ENCODE measurements around the gene LIN28A.

Gene LIN28A

GRCh38 chr1:26387447-26387846, 23.2 kb upstream of the LIN28A start:
- no peak for DNase-seq (ENCODE audit: low read depth in 3 of 3)

GRCh38 chr1:26388791-26389445, 21.7 kb upstream of the LIN28A start:
- no peak for DNase-seq (ENCODE audit: low read depth in 3 of 3)

- no peak for DNase-seq (ENCODE audit: low read depth in 3 of 3)
Observed at GRCh38 chr1:26389604-26390247, 20.9 kb upstream of the LIN28A start.

GRCh38 chr1:26391450-26391849, 19.2 kb upstream of the LIN28A start:
- no peak for DNase-seq (ENCODE audit: low read depth in 3 of 3)

- DNase-seq (ENCODE audit: low read depth in 3 of 3): no peak
Observed at GRCh38 chr1:26395754-26396153, 14.9 kb upstream of the LIN28A start.

GRCh38 chr1:26399034-26399433, 11.6 kb upstream of the LIN28A start:
- DNase-seq (ENCODE audit: low read depth in 3 of 3): no peak

- DNase-seq (ENCODE audit: low read depth in 3 of 3): no peak
Observed at GRCh38 chr1:26401891-26402290, 8.7 kb upstream of the LIN28A start.

GRCh38 chr1:26403656-26404055, 7.0 kb upstream of the LIN28A start:
- DNase-seq (ENCODE audit: low read depth in 3 of 3): no peak

GRCh38 chr1:26404641-26405040, 6.0 kb upstream of the LIN28A start:
- DNase-seq (ENCODE audit: low read depth in 3 of 3): no peak

GRCh38 chr1:26405281-26405915, 5.2 kb upstream of the LIN28A start:
- DNase-seq (ENCODE audit: low read depth in 3 of 3): no peak

- DNase-seq (ENCODE audit: low read depth in 3 of 3): peak; percentile 53 to 66 (median 56)
Observed at GRCh38 chr1:26408604-26409003, 2.0 kb upstream of the LIN28A start.

- no peak for DNase-seq (ENCODE audit: low read depth in 3 of 3)
Observed at GRCh38 chr1:26409191-26409807, 1.3 kb upstream of the LIN28A start.

GRCh38 chr1:26411624-26412074, 1.0 kb downstream of the LIN28A start:
- no peak for DNase-seq (ENCODE audit: low read depth in 3 of 3)

GRCh38 chr1:26412180-26412840, 1.7 kb downstream of the LIN28A start:
- DNase-seq (ENCODE audit: low read depth in 3 of 3): no peak

GRCh38 chr1:26413031-26413430, 2.4 kb downstream of the LIN28A start:
- no peak for DNase-seq (ENCODE audit: low read depth in 3 of 3)

- DNase-seq (ENCODE audit: low read depth in 3 of 3): peak; percentile 67 to 75 (median 74)
Observed at GRCh38 chr1:26417111-26417759, 6.6 kb downstream of the LIN28A start.

- no peak for DNase-seq (ENCODE audit: low read depth in 3 of 3)
Observed at GRCh38 chr1:26418865-26419349, 8.3 kb downstream of the LIN28A start.

GRCh38 chr1:26419494-26419893, 8.9 kb downstream of the LIN28A start:
- no peak for DNase-seq (ENCODE audit: low read depth in 3 of 3)

- DNase-seq (ENCODE audit: low read depth in 3 of 3): no peak
Observed at GRCh38 chr1:26429721-26430120, 19.1 kb downstream of the LIN28A start.

GRCh38 chr1:26431979-26432695, 21.5 kb downstream of the LIN28A start, which contains the start of gene DHDDS:
Gene DHDDS, plus strand, starts transcription at chr1:26432321. Its CDS starts 625 bp downstream, at chr1:26432946.
- DNase-seq (ENCODE audit: low read depth in 3 of 3): peak; percentile 96 to 98 (median 98)

GRCh38 chr1:26432793-26433192, 22.2 kb downstream of the LIN28A start:
- DNase-seq (ENCODE audit: low read depth in 3 of 3): no peak

Data from stimulated activated CD4-positive, alpha-beta T cell treated with anti-CD3 and anti-CD28 coated beads, TNF-alpha, amount 100 ng/mL, for 4 hours (primary cell).